ENCODE measurements around the gene HMOX1.
A peak's percentile ranks its signal among the peaks of the same experiment; 100 is the strongest.
"Not testable (repeated sequence)": the region's sequence is repeated elsewhere in the genome, so short reads cannot be mapped to it uniquely, and the experiment has no call there.

HMOX1 gene

DNA sequence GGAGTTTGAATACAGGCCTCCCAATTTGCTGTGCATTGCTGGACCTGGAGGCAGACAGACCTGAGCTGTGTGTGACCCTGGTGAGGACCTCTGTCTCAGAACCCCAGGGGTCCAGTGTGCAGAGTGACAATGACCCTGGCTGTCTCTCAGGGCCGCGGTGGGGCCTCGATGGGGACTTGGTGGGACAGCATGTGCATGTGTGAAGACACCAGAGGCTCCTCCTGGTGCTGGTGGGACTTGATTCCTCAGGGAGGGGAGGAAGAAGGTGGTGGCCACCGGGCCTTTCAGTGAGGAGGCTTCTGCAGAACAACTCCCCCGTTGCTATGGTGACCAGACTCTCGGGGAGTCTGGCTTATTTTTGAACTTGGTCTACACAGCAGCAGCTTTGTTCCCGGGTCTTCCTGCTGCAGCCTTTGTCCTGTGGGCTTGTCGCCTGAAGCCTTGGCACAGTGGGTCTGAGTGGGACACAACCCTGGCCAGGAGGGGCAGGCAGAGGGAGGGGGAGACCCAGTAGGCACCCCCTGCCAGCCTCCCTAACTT is 54.4 kb downstream of the HMOX1 start:
- H3K4me1 Mint-ChIP-seq (ENCODE audit: low read depth), result no peaks in the 10 kb centered on the region
- no peak overlapping the region for H3K4me3 Mint-ChIP-seq
- no peaks in the 10 kb centered on the region for H3K9me3 Mint-ChIP-seq
- H3K36me3 Mint-ChIP-seq (ENCODE audit: low read depth), result peaks cover 89% of the 10 kb centered on the region
- DNase-seq, result no peak
- peak overlapping the region; percentile 26 for H3K27ac Mint-ChIP-seq
- no peaks in the 10 kb centered on the region for H3K27me3 Mint-ChIP-seq

DNA sequence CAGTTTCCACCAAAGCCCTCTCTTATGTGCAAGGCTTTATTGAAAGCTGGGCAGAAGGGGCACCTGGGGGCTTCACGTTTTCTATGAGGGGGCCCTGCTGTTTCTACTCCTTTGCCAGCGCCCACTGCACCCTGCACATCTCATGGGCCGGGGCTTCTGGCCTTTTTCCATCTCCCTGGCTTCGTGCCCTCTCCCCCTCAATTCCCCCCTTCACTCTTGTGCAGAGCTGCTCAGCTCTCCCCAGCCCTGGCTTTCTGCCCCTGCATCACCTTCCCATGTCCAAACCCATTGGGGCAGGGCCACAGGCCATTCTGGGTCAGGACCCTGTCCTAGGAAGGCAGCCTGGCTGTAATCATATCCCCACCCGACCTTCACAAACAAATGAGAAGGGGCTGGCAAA is 55.5 kb downstream of the HMOX1 start:
- Mint-ChIP-seq H3K4me1 (ENCODE audit: low read depth) (no peaks in the 10 kb centered on the region), H3K27ac (peak overlapping the region; percentile 12), H3K4me3 (no peak overlapping the region), H3K9me3 (no peaks in the 10 kb centered on the region), H3K27me3 (no peaks in the 10 kb centered on the region), H3K36me3 (ENCODE audit: low read depth) (peaks cover 81% of the 10 kb centered on the region)
- no peak for DNase-seq

GRCh38 chr22:35437049-35437448 is 56.2 kb downstream of the HMOX1 start:
- H3K36me3 Mint-ChIP-seq (ENCODE audit: low read depth), result peaks cover 76% of the 10 kb centered on the region
- no peak overlapping the region for H3K4me3 Mint-ChIP-seq
- H3K27ac Mint-ChIP-seq, result no peak overlapping the region
- no peaks in the 10 kb centered on the region for H3K27me3 Mint-ChIP-seq
- H3K4me1 Mint-ChIP-seq (ENCODE audit: low read depth), result no peaks in the 10 kb centered on the region
- no peaks in the 10 kb centered on the region for H3K9me3 Mint-ChIP-seq
- no peak for DNase-seq

DNA sequence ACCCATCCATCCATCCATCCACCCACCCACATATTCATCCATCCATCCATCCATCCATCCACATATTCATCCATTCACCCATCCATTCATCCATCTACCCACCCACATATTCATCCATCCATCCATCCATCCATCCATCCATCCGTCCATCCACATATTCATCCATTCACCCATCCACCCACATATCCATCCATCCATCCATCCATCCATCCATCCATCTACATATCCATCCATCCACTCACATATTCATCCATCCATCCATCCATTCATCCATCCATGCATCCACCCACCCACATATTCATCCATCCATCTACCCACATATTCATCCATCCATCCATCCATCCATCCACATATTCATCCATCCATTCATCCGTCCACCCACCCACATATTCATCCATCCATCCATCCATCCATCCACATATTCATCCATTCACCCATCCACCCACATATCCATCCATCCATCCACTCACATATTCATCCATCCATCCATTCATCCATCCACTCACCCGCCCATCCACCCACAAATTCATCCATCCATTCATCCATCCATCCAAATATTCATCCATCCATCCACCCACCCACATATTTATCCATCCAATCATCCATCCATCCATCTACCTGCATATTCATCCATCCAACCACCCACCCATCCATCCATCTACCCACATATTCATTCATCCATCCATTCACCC is 57.9 kb downstream of the HMOX1 start:
- not testable (repeated sequence) for H3K27me3 Mint-ChIP-seq; H3K4me1 Mint-ChIP-seq (ENCODE audit: low read depth); H3K4me3 Mint-ChIP-seq; DNase-seq; H3K9me3 Mint-ChIP-seq; H3K27ac Mint-ChIP-seq
- H3K36me3 Mint-ChIP-seq (ENCODE audit: low read depth), result peaks cover 69% of the 10 kb centered on the region

- no peak for DNase-seq
- Mint-ChIP-seq H3K4me3 (no peak overlapping the region), H3K4me1 (ENCODE audit: low read depth) (peaks cover 2% of the 10 kb centered on the region), H3K36me3 (ENCODE audit: low read depth) (peaks cover 64% of the 10 kb centered on the region), H3K27ac (no peak overlapping the region), H3K27me3 (no peaks in the 10 kb centered on the region), H3K9me3 (no peaks in the 10 kb centered on the region)
These were observed 58.4 kb downstream of the HMOX1 start for GRCh38 chr22:35439365-35439717.

DNA sequence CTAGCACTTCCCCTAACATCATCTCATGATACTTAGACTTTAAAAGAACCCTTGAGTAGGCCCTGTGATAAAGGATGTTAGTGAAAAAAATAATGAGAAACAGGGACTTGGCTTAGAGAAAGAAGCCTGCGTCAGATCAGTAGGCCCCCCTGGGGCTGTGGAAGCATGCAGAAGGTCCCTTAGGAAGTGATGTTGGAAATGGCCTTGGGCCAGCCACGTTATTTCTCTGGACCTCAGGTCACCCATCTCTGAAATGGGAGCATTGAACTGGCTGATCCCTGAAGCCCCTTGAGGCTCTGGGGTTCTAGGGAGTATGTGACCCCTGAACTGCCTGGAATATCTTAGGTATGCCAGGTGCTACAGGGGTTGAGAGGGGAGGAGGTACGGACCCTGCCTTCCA is 59.2 kb downstream of the HMOX1 start:
- H3K27me3 Mint-ChIP-seq, result no peaks in the 10 kb centered on the region
- H3K9me3 Mint-ChIP-seq, result no peaks in the 10 kb centered on the region
- H3K27ac Mint-ChIP-seq, result no peak overlapping the region
- no peak for DNase-seq
- H3K4me3 Mint-ChIP-seq, result no peak overlapping the region
- H3K4me1 Mint-ChIP-seq (ENCODE audit: low read depth), result peaks cover 2% of the 10 kb centered on the region
- peaks cover 56% of the 10 kb centered on the region for H3K36me3 Mint-ChIP-seq (ENCODE audit: low read depth)

GRCh38 chr22:35441489-35442100 is 60.7 kb downstream of the HMOX1 start:
- Mint-ChIP-seq H3K9me3 (no peaks in the 10 kb centered on the region), H3K4me1 (ENCODE audit: low read depth) (peaks cover 4% of the 10 kb centered on the region), H3K27me3 (no peaks in the 10 kb centered on the region), H3K36me3 (ENCODE audit: low read depth) (peaks cover 53% of the 10 kb centered on the region), H3K27ac (peak overlapping the region; percentile 44), H3K4me3 (no peak overlapping the region)
- no peak for DNase-seq

DNA sequence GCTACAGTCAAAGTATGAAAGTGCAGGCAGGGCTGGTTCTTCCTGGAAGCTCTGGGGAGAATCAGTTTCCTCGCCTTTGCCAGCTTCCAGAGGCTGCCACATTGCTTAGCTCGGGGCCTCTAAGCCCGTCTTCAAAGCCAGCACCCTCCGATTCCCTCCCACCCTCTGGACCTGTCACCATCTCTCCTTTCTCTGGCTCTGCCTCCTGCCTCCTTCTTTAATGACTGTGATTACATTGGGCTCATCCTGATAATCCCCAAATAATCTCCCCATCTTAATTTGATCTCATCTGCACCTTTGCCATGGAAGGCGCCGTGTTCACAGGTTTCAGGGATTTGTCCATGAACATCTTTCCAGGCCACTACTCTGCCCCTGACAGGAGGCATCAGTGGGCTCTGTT is 61.6 kb downstream of the HMOX1 start:
- DNase-seq, result no peak
- H3K27ac Mint-ChIP-seq, result no peak overlapping the region
- H3K4me1 Mint-ChIP-seq (ENCODE audit: low read depth), result peaks cover 4% of the 10 kb centered on the region
- H3K36me3 Mint-ChIP-seq (ENCODE audit: low read depth), result peaks cover 49% of the 10 kb centered on the region
- no peaks in the 10 kb centered on the region for H3K9me3 Mint-ChIP-seq
- H3K4me3 Mint-ChIP-seq, result no peak overlapping the region
- no peaks in the 10 kb centered on the region for H3K27me3 Mint-ChIP-seq

DNA sequence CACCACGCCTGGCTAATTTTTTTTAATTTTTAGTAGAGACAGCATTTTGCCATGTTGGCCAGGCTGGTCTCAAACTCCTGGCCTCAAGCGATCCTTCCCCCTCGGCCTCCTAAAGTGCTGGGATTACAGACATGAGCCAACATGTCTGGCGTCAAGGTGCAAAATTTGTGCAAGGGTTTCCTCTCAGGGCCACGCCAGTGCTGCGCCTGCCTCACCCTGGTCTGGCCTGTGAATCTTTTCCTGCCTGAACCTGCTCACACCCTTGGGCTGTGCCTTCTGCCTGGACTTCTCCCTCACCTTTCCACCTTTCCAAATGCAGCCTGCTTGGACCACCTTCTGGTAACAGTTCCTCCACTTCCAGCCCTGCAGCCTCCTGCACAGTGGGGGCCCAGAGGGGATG is 62.4 kb downstream of the HMOX1 start:
- Mint-ChIP-seq H3K4me3 (no peak overlapping the region), H3K9me3 (no peaks in the 10 kb centered on the region), H3K27ac (no peak overlapping the region), H3K36me3 (ENCODE audit: low read depth) (peaks cover 49% of the 10 kb centered on the region), H3K27me3 (no peaks in the 10 kb centered on the region), H3K4me1 (ENCODE audit: low read depth) (peaks cover 9% of the 10 kb centered on the region)
- no peak for DNase-seq

All from activated T-cell treated with anti-CD3 and anti-CD28 coated beads, Interleukin-2, amount 50 U/mL, for 24 hours (primary cell).